Measurements from ENCODE around the gene MPL.

Gene MPL

GRCh38 chr1:43331688-43332087, 5.9 kb upstream of the MPL start:
- in situ Hi-C loops (cut with MboI; ENCODE audit: low pct_unique_long_range_greater_than_20kb, low sequenced_read_pairs, unreplicated experiment): no loop called here
- DNase-seq (ENCODE audit: low spot score): no peak

GRCh38 chr1:43334453-43335205, 3.0 kb upstream of the MPL start:
- in situ Hi-C loops (cut with MboI; ENCODE audit: low pct_unique_long_range_greater_than_20kb, low sequenced_read_pairs, unreplicated experiment): no loop called here
- TF ChIP-seq CTCF (IDR thresholded peaks at IDR 0.05; ENCODE audit: extremely low read depth, insufficient read depth, missing control alignments): no peak
- no peak for DNase-seq (ENCODE audit: low spot score)

More at GRCh38 chr1:43331688-43332087, 5.9 kb upstream of the MPL start:
- no peak for TF ChIP-seq CTCF (IDR thresholded peaks at IDR 0.05; ENCODE audit: extremely low read depth, insufficient read depth, missing control alignments)

GRCh38 chr1:43338001-43338400, 383 bp downstream of the MPL start:
- no peak for DNase-seq (ENCODE audit: low spot score)
- in situ Hi-C loops (cut with MboI; ENCODE audit: low pct_unique_long_range_greater_than_20kb, low sequenced_read_pairs, unreplicated experiment): no loop called here
- no peak for TF ChIP-seq CTCF (IDR thresholded peaks at IDR 0.05; ENCODE audit: extremely low read depth, insufficient read depth, missing control alignments)

- in situ Hi-C loops (cut with MboI; ENCODE audit: low pct_unique_long_range_greater_than_20kb, low sequenced_read_pairs, unreplicated experiment): no loop called here
- no peak for TF ChIP-seq CTCF (IDR thresholded peaks at IDR 0.05; ENCODE audit: extremely low read depth, insufficient read depth, missing control alignments)
- DNase-seq (ENCODE audit: low spot score): no peak
Measured at GRCh38 chr1:43339584-43340232, 2.1 kb downstream of the MPL start.

- TF ChIP-seq CTCF (IDR thresholded peaks at IDR 0.05; ENCODE audit: extremely low read depth, insufficient read depth, missing control alignments): no peak
- in situ Hi-C loops (cut with MboI; ENCODE audit: low pct_unique_long_range_greater_than_20kb, low sequenced_read_pairs, unreplicated experiment): no loop called here
- DNase-seq (ENCODE audit: low spot score): no peak
Measured at GRCh38 chr1:43340559-43340958, 2.9 kb downstream of the MPL start.

- TF ChIP-seq CTCF (IDR thresholded peaks at IDR 0.05; ENCODE audit: extremely low read depth, insufficient read depth, missing control alignments): no peak
- DNase-seq (ENCODE audit: low spot score): no peak
- in situ Hi-C loops (cut with MboI; ENCODE audit: low pct_unique_long_range_greater_than_20kb, low sequenced_read_pairs, unreplicated experiment): no loop called here
Measured at GRCh38 chr1:43344267-43344850, 6.7 kb downstream of the MPL start.

Data from GM13977 (cell line).